ENCODE data around the gene FAM168B.

DNA sequence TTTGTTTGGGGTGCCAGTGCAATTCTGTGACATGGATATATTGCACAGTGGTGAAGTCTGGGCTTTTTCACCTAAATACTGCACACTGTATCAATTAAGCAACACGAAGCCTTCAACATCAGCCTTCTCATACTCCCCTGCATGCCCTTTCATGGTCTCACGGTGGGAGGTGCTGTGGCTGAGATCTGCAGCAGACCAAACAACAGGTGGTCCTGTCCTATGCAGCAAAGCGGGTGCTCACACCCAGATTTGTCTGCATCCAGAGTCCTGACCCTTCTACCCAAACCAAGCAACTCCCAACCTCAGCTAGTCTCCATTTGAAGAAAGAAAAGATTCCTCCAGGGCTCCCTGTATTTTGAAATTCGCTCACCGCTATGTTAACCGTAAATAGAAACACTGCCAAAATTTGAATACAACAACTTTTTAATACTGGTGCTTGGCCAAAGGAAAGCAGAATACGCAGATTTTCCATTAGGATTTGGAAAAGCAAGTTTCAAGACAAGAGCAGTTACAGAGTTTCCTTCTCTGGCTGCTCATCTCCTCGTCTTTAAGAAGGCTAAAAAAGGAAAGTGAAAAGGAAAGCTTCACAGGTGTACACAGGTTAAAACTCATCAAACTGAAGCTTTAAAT, 34.9 kb downstream of the FAM168B start:
- TF ChIP-seq, protein P1, sequence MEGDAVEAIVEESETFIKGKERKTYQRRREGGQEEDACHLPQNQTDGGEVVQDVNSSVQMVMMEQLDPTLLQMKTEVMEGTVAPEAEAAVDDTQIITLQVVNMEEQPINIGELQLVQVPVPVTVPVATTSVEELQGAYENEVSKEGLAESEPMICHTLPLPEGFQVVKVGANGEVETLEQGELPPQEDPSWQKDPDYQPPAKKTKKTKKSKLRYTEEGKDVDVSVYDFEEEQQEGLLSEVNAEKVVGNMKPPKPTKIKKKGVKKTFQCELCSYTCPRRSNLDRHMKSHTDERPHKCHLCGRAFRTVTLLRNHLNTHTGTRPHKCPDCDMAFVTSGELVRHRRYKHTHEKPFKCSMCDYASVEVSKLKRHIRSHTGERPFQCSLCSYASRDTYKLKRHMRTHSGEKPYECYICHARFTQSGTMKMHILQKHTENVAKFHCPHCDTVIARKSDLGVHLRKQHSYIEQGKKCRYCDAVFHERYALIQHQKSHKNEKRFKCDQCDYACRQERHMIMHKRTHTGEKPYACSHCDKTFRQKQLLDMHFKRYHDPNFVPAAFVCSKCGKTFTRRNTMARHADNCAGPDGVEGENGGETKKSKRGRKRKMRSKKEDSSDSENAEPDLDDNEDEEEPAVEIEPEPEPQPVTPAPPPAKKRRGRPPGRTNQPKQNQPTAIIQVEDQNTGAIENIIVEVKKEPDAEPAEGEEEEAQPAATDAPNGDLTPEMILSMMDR (IDR thresholded peaks at IDR 0.05 in 4 of 5, conservative IDR thresholded peaks at IDR 0.05 in 1 of 5): no peak
- TF ChIP-seq POLR2A (IDR thresholded peaks at IDR 0.05): no peak

All from gastrocnemius medialis (tissue), 4 donors.